Limb (tissue), 2 donors: ENCODE measurements around the gene RPL13A.

Source experiments
- DNase-seq, 2 donors: peaks; one replicate each; pipeline ENCODE4 v3.0.0-alpha.2; 2016; ENCODE audit errors: extremely low spot score in 2 of 2

The RPL13A gene

DNA sequence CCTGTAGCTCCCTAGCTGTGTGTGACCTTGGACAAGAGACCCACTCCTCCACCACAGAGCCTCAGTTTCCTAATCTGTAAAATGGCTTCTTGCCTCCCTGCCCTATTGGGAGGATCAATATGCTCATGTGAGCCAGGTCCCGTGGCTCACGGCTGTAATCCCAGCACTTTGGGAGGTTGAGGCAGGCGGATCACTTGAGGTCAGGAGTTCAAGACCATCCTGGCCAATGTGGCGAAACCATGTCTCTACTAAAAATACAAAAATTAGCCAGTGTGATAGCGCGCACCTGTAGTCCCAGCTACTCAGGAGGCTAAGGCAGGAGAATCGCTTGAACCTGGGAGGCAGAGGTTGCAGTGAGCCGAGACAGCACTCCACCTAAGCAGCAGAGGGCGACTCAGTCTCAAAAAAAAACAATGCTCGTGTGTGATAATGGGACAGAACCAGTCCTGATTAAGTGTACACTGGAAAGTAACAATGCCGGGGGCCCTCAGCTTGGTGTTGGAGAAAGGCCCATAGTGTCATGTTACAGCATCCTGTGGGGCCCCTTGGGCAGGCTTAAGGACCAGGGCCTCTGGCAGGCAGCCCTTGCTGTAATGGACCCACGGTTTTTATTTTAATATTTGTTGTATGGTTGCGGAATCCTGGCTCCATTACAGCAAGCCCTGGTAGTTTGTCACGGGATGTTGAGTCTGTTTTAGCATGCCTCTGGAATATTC is 15.6 kb downstream of the RPL13A start:
- DNase-seq, result peak; percentile 74 to 78

DNA sequence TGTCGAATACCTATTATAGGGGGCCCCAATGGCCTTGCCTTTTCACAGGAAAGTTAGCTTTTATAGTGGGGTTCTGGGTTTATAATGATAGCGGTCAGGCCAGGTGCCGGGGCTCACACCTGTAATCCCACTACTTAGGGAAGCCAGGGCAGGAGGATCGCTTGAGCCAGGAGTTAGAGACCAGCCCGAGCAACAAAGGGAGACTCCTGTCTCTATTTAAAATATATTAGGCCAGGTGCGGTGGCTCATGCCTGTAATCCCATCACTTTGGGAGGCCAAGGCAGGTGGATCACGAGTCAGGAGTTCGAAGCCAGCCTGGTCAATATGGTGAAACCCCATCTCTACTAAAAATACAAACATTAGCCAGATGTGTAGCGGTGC is 16.2 kb downstream of the RPL13A start:
- no peak for DNase-seq

DNA sequence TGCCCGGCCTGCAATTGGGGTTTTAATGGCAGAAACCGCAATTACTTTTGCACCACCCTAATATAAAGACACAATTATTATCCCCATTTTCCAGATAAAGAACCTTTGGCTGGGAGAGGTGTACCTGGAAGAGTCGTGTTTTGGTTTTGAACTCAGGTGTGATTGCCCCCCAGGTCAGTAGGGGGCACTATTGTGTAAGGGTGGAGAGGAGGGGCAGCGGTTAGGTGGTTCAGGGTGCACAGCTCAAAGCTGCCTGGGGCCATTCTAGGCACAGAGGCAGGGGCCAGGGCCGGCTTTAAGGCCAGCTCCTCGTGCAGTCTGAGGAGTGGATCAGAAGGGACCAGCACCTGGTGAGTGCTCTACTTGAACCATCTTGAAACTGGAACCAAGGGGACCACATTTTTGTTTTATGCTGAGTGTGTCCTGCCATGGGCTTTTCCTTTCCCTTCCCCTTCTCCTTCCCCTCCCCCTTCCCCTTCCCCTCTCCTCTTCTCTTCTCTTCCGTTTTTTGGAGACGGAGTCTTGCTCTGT is 19.2 kb downstream of the RPL13A start:
- DNase-seq, result no peak

DNA sequence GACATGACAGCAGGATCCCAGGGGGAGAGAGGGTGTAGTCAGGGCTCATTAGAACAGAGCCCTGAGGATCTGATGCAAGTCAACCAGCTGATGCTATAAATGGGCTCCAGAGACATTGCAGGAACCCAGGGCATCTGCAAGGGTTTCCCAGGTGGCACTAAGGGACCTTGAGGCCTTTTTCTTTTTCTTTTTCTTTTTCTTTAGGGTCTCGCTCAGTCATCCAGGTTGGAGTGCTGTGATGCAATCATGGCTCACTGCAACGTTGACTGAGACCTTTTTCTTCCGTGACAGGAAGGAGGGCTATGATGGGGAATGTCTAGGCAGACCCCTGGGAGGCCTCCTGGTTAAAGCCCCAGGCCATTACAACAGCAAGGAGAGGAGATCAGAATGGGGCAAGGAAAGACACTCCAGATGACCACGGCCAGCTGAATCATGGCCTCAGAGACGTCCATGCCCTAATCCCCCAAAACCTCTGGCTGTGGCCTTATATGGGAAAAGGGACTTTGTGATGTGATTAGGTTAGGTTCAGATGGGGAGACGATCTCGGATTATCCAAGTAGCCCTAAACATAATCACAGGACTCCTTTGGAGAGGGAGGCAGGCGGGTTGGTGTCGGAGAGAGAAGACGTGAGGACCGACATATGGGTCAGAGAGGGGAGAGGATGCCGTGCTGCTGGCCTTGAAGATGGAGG is 20.5 kb downstream of the RPL13A start:
- no peak for DNase-seq

- DNase-seq, result peak; percentile 63 to 80
These were observed 25.8 kb downstream of the RPL13A start for GRCh38 chr19:49512970-49513745.

GRCh38 chr19:49513746-49514118 is 26.3 kb downstream of the RPL13A start:
- no peak for DNase-seq

DNA sequence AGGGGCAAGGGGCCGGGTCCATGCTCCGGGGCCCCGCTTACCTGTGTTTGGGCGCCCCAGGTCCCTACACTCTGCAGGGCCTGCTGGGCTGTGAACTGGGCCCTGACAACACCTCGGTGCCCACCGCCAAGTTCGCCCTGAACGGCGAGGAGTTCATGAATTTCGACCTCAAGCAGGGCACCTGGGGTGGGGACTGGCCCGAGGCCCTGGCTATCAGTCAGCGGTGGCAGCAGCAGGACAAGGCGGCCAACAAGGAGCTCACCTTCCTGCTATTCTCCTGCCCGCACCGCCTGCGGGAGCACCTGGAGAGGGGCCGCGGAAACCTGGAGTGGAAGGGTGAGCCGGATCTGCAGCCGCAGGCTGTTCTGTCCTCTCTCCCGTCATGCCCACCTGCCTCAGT is 26.7 kb downstream of the RPL13A start:
- no peak for DNase-seq

GRCh38 chr19:49515767-49516166 is 28.4 kb downstream of the RPL13A start:
- DNase-seq, result no peak

DNA sequence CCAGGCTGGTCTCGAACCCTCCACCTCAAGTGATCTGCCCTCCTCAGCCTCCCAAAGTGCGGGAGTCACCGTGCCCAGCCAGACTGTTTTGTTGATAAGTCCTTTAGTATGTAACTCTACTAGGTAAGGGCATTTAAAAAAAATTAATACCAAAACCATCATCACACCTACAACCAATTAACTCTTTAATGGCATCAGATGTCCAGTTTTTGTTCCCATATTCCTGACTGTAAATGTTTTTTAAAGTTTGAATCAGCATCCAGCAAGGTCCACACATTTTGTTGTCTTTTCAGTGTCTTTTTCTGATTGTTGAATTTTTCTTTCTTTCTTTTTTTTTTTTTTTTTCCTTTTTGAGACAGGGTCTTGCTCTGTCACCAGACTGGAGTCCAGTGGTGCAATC is 30.6 kb downstream of the RPL13A start:
- DNase-seq, result no peak

- DNase-seq, result no peak
These were observed 33.4 kb downstream of the RPL13A start for GRCh38 chr19:49520705-49521319.

- no peak for DNase-seq
These were observed 37.5 kb downstream of the RPL13A start for GRCh38 chr19:49524812-49525455.

DNA sequence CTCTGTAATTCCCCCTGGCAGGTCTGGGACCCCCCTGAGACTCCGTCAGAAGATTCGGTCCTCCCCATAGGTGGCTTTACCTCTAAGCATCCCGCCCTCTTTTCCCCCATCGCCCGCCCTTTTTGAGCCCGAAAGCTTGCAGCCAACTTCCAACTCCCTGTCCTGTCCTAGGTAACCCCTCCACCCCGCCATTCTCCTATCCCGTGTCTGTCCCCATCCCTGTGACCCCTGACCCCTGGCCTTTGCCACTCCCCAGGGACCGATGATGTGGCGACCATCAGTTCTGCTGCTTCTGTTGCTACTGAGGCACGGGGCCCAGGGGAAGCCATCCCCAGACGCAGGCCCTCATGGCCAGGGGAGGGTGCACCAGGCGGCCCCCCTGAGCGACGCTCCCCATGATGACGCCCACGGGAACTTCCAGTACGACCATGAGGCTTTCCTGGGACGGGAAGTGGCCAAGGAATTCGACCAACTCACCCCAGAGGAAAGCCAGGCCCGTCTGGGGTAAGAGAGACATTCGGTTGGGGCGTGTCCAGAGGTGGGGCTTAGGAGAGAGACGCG is 40.9 kb downstream of the RPL13A start:
- no peak for DNase-seq

DNA sequence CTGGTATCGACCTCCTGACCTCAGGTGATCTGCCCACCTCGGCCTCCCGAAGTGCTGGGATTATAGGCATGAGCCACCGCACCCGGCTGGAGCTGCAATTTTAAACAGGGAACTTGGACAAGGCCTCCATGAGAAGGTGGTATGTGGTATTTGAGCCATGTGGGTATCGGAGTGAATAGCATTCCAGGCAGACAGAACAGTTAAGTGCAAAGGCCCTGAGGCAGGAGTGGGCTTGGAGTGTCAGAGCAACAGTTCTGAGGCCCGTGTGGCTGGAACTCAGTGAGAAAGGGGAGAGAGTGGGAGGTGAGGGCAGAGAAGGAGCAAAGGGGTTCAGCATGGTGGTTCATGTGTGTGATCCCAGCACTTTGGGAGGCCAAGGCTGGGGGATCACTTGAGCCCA is 43.3 kb downstream of the RPL13A start:
- DNase-seq, result no peak

GRCh38 chr19:49533551-49534488 is 46.4 kb downstream of the RPL13A start:
- DNase-seq, result peak; percentile 63 to 90

DNA sequence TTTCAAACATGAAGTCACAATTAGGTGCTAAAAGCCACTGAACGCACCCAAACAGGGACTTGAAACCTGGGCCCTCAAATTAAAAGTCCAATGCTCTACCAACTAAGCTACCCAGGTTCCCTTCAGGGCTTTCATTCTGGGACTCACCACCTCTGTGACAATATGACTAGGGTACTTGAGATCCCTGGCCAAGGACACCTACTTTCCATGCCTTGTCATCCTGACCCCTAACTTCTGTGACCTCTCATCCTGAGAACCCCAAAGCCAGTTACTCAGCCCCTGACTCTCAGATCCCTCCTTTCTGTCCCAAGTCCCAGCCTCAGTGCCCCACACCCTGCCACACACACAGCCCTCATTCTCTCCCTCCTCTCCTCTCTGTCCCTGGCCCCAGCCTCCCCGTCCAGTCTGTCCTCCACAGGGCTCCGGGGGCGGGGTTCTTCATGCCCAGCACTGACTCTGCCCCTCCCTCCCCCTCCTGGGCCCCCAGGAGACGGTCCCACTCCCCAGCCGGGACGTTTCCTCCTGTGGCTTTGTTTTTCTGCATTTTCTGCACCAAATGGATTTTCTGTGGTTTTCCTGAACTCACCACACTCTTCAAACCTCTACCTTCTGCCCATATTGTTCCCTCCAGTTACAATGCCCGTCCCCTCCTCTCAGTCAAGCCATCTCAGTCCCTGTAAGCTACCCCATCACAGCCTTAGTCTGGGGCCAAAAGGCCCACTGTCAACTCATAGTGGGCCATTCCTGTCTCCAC is 47.4 kb downstream of the RPL13A start:
- DNase-seq, result no peak

GRCh38 chr19:49536921-49537462 is 49.6 kb downstream of the RPL13A start:
- DNase-seq, result no peak

DNA sequence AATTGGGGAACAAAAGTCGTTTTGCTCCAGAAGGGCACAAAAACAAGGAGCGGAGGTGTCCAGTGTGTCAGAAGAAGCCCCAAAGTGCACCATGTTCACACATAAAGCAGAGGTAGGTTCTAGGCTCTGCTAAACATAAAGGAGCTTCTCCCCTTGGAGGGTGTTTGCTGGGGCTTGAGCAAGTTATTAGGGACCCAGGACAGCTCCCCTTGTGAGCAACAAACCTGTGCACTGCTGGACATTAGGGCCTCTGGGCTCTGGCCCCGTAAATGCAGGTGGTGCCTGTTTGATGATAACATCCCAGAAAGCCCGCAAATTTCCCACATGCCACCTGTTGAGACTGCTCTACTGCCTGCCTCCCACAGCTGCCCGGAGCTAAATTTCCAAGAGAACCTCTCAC is 51.2 kb downstream of the RPL13A start:
- DNase-seq, result no peak

GRCh38 chr19:49539192-49539952 is 52.0 kb downstream of the RPL13A start:
- no peak for DNase-seq
